Measurements from ENCODE around the gene SAMD10. TPM values are rescaled to one million over a fixed set of nuclear protein-coding genes. Genes with fewer than 3 reads are reported as not detected.

The SAMD10 gene
- total RNA-seq, 1 experiment from 2014 or later = 8.8 TPM

DNA sequence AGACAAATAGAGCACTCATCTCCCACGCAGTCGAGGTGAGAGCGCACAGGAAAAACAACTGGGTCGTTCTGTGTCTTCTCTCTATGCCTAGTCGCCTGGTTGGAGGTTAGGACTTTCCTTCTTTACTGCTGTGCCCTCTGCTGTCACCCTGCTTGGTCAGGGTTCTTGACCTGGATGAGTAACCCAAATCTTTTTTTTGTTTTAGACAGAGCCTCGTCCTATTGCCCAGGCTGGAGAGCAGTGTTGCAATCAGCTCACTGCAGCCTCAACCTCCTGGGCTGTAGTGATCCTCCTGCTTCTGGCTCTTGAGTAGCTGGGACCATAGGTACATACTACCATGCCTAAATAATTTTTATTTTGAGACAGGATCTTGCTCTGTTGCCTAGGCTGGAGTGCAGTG, 26.0 kb upstream of the SAMD10 start:
- DNase-seq (ENCODE audit: low read depth, low spot score) (no peak), ATAC-seq (no peak)
- no peaks in the 10 kb centered on the region for H3K27me3 ChIP-seq (ENCODE audit: control insufficient read depth, insufficient read depth, low read length)
- no peaks in the 10 kb centered on the region for H3K9me3 ChIP-seq (ENCODE audit: control insufficient read depth, insufficient read depth, low read depth, low read length)
- TF ChIP-seq TCF7L2 (IDR thresholded peaks at IDR 0.05; ENCODE audit: low read depth, low read length) (no peak), POLR2AphosphoS5 (IDR thresholded peaks at IDR 0.05; ENCODE audit: low read depth, low read length) (no peak), SIN3A (IDR thresholded peaks at IDR 0.05; ENCODE audit: borderline replicate concordance, insufficient read depth, low read depth, low read length) (no peak)
- TF ChIP-seq, protein P1, sequence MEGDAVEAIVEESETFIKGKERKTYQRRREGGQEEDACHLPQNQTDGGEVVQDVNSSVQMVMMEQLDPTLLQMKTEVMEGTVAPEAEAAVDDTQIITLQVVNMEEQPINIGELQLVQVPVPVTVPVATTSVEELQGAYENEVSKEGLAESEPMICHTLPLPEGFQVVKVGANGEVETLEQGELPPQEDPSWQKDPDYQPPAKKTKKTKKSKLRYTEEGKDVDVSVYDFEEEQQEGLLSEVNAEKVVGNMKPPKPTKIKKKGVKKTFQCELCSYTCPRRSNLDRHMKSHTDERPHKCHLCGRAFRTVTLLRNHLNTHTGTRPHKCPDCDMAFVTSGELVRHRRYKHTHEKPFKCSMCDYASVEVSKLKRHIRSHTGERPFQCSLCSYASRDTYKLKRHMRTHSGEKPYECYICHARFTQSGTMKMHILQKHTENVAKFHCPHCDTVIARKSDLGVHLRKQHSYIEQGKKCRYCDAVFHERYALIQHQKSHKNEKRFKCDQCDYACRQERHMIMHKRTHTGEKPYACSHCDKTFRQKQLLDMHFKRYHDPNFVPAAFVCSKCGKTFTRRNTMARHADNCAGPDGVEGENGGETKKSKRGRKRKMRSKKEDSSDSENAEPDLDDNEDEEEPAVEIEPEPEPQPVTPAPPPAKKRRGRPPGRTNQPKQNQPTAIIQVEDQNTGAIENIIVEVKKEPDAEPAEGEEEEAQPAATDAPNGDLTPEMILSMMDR (IDR thresholded peaks at IDR 0.05) = no peak
- TF ChIP-seq, protein P2, sequence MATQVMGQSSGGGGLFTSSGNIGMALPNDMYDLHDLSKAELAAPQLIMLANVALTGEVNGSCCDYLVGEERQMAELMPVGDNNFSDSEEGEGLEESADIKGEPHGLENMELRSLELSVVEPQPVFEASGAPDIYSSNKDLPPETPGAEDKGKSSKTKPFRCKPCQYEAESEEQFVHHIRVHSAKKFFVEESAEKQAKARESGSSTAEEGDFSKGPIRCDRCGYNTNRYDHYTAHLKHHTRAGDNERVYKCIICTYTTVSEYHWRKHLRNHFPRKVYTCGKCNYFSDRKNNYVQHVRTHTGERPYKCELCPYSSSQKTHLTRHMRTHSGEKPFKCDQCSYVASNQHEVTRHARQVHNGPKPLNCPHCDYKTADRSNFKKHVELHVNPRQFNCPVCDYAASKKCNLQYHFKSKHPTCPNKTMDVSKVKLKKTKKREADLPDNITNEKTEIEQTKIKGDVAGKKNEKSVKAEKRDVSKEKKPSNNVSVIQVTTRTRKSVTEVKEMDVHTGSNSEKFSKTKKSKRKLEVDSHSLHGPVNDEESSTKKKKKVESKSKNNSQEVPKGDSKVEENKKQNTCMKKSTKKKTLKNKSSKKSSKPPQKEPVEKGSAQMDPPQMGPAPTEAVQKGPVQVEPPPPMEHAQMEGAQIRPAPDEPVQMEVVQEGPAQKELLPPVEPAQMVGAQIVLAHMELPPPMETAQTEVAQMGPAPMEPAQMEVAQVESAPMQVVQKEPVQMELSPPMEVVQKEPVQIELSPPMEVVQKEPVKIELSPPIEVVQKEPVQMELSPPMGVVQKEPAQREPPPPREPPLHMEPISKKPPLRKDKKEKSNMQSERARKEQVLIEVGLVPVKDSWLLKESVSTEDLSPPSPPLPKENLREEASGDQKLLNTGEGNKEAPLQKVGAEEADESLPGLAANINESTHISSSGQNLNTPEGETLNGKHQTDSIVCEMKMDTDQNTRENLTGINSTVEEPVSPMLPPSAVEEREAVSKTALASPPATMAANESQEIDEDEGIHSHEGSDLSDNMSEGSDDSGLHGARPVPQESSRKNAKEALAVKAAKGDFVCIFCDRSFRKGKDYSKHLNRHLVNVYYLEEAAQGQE (IDR thresholded peaks at IDR 0.05; ENCODE audit: insufficient read depth in 1 of 2, low read depth in 2 of 2, low read length in 1 of 2) = no peak
- intact Hi-C loops (cut with micrococcal nuclease; ENCODE audit: unreplicated experiment) = no loop called here
- H3K27ac ChIP-seq (ENCODE audit: low read length) = no peak overlapping the region
- in situ Hi-C loops (cut with HindIII; ENCODE audit: low pct_unique_long_range_greater_than_20kb, low sequenced_read_pairs) = no loop called here
- H3K36me3 ChIP-seq (ENCODE audit: control insufficient read depth, insufficient read depth, low read length) = peaks cover 5% of the 10 kb centered on the region
- no peak overlapping the region for H3K4me3 ChIP-seq (ENCODE audit: low read depth in 2 of 2, low read length in 2 of 2)
- CTCF ChIA-PET = no interaction called here
- H3K4me1 ChIP-seq (ENCODE audit: control insufficient read depth, insufficient read depth, low read length) = no peaks in the 10 kb centered on the region
- POLR2A ChIA-PET = no interaction called here
- no TSS peak for BruUV-seq (replicated peaks)

DNA sequence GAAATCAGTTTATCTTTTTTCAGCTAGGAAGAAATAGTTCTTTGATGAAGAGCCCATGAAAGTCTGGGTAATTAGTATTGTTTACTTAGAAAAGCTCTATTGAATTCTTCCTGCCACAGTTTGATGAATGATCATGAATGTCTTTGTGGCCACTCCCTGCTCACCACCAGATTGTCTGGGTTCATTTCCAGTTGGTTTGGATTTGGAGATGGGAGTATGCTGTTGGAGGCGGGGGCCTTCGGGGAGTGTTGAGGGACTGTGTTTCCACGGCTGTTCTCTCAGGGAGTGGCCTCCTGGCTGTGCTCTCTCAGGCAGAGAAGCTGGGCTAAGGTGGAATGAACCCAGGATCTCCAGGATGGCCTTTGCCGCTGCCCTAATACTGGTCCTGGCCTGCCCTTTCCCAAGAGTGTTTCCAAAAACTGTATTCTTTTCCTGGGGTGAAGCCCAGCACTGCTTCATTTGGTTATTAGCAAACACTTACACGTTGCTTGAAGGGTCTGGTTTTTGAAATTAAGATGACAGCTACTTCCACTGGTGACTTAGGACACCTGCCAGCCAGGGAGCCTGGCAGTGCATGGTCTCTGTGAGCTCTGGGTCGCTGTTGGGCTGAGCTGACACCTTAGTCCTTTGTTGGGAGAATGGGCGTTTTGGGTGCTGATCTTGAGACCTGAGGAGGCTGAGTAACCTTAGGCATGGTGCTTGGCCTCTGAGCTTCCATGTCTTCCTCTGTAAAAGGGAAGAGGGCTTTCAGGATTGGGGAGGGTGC, 24.7 kb upstream of the SAMD10 start:
- intact Hi-C loops (cut with micrococcal nuclease; ENCODE audit: unreplicated experiment) = no loop called here
- TF ChIP-seq, protein P1 (IDR thresholded peaks at IDR 0.05) = no peak
- TF ChIP-seq POLR2AphosphoS5 (IDR thresholded peaks at IDR 0.05; ENCODE audit: low read depth, low read length) = no peak
- TF ChIP-seq, protein P2 (IDR thresholded peaks at IDR 0.05; ENCODE audit: insufficient read depth in 1 of 2, low read depth in 2 of 2, low read length in 1 of 2) = no peak
- TF ChIP-seq TCF7L2 (IDR thresholded peaks at IDR 0.05; ENCODE audit: low read depth, low read length) = no peak
- TF ChIP-seq SIN3A (IDR thresholded peaks at IDR 0.05; ENCODE audit: borderline replicate concordance, insufficient read depth, low read depth, low read length) = no peak
- Histone ChIP-seq H3K4me1 (ENCODE audit: control insufficient read depth, insufficient read depth, low read length) (no peaks in the 10 kb centered on the region), H3K27me3 (ENCODE audit: control insufficient read depth, insufficient read depth, low read length) (no peaks in the 10 kb centered on the region), H3K4me3 (ENCODE audit: low read depth in 2 of 2, low read length in 2 of 2) (no peak overlapping the region), H3K36me3 (ENCODE audit: control insufficient read depth, insufficient read depth, low read length) (peaks cover 4% of the 10 kb centered on the region; the same call in 1 of the 2 replicates), H3K9me3 (ENCODE audit: control insufficient read depth, insufficient read depth, low read depth, low read length) (no peaks in the 10 kb centered on the region), H3K27ac (ENCODE audit: low read length) (no peak overlapping the region)
- in situ Hi-C loops (cut with HindIII; ENCODE audit: low pct_unique_long_range_greater_than_20kb, low sequenced_read_pairs) = no loop called here
- ATAC-seq (no peak), DNase-seq (ENCODE audit: low read depth, low spot score) (no peak)
- TSS peak; percentile 62 for BruUV-seq (replicated peaks)
- ChIA-PET POLR2A (no interaction called here), CTCF (no interaction called here)
